ENCODE results near the gene CPN1.

DNA sequence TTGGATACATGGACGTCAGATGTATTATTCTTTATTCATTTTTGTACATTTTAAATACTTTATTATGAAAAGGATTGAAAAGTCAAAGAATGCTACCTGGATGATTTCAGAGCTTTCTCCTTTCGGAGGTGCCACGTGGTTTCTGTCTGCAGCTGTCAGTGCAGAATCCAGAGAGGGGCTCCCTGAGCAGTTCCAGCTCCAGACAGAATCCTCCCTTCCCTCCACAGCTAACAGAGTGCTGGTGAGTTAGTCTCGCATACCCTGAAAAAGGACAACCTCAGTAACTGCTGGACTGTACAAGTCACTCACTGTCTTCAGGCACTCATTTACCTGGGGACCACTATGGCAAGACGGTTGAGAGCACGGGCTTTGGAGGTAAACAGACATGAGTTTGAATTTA, 82.8 kb downstream of the CPN1 start:
- TF ChIP-seq, protein P1, sequence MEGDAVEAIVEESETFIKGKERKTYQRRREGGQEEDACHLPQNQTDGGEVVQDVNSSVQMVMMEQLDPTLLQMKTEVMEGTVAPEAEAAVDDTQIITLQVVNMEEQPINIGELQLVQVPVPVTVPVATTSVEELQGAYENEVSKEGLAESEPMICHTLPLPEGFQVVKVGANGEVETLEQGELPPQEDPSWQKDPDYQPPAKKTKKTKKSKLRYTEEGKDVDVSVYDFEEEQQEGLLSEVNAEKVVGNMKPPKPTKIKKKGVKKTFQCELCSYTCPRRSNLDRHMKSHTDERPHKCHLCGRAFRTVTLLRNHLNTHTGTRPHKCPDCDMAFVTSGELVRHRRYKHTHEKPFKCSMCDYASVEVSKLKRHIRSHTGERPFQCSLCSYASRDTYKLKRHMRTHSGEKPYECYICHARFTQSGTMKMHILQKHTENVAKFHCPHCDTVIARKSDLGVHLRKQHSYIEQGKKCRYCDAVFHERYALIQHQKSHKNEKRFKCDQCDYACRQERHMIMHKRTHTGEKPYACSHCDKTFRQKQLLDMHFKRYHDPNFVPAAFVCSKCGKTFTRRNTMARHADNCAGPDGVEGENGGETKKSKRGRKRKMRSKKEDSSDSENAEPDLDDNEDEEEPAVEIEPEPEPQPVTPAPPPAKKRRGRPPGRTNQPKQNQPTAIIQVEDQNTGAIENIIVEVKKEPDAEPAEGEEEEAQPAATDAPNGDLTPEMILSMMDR (IDR thresholded peaks at IDR 0.05) = no peak
- no peak for TF ChIP-seq POLR2A (IDR thresholded peaks at IDR 0.05)

All from thyroid gland (tissue), 4 donors.